Activated CD8-positive, alpha-beta memory T cell treated with anti-CD3 and anti-CD28 coated beads, Interleukin-2, amount 50 U/mL, for 48 hours (primary cell): ENCODE measurements around the gene PAQR5.
"Not testable (repeated sequence)": the region's sequence is repeated elsewhere in the genome, so short reads cannot be mapped to it uniquely, and the experiment has no call there.

Experiments
- DNase-seq: peaks from one replicate; pipeline ENCODE4 v3.0.0-alpha.2; 2020

The PAQR5 gene, protein sequence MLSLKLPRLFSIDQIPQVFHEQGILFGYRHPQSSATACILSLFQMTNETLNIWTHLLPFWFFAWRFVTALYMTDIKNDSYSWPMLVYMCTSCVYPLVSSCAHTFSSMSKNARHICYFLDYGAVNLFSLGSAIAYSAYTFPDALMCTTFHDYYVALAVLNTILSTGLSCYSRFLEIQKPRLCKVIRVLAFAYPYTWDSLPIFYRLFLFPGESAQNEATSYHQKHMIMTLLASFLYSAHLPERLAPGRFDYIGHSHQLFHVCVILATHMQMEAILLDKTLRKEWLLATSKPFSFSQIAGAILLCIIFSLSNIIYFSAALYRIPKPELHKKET

DNA sequence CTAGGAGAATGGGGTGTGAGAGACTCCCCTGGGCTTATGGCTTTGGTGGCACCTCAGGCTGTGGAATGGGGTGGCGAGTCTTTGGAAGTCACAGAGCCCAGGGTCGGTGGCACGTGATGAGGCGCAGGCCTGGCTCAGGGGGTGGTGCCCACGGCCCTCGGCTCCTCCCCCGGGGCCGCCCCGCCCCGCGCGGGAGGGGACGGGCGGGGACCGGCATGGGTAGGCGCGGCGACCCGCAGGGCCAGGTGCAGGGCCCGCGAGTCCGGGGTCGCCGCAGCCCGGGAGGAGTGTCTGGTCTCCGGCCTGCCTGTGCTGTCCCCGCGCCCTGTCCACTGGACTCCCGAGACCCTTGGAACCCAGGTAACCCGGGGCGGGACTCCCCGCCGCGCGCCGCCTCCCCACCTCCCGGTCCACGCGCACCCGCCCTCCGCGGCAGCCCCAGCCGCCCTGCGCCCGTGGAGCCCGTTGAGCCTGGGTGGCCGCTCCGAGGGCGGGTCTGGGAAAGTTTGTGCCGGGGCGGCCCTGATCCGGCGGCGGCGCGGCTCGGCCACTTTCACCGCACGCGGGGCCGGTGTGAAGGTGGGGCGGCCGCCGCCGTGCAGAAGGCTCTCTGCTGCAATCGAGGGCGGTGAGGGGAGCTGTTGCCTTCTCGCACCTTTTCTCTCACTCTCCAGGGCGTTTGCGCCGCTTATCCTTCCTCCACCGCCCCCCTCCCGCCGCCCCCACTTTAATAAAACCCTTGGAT is at the start of gene PAQR5:
PAQR5 (plus strand) TSS at position 216 of the 745 bp plus-strand sequence. CDS start 61,169 bp downstream, outside the sequence.
- no peak for DNase-seq

DNA sequence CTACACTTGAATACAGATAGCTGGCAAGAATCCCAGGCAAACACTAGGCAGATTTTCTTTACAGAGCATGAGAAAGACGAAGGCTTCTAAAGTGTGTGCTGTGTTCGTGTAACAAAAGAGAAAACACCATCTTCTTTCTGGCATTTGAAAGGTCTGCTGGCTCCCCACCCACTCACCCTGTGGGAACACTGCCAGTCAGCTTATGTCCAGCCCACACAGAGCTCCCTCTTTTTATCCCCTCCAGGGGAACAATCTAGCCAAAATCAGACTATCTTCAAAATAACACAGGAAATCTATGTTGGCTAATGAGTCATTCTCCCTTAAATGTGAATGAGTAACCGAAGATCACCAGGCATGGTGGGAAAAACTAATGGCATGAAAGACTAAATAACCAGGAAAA is 45.6 kb upstream of the PAQR5 start:
- no peak for DNase-seq

DNA sequence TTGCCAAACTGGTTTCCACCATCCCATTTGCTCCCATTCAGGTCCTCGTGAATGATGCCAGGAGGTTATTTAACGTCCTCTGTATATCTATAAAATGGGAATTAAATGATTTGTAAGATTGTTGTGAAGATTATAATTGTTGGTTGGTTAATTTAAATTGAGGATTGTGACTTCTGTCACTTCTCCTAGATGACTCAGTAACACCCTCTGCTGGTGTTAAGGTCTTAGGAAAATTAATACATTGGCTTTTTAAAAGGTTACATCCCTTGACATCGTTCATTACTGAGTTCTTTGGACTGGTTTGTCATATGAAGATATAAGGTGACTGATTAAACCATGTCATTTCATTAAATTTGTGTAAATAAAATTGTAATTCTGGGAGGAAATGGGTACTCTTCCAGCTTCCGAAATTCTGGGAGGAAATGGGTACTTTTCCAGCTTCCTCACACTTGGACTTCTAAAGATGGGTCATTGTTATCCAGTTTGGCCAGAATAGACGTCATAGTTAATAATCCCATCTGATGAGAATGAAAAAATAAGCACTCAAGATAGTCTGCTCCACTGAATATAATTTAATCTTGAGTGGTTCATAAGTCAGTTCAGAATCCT is 33.3 kb upstream of the PAQR5 start:
- DNase-seq = no peak

DNA sequence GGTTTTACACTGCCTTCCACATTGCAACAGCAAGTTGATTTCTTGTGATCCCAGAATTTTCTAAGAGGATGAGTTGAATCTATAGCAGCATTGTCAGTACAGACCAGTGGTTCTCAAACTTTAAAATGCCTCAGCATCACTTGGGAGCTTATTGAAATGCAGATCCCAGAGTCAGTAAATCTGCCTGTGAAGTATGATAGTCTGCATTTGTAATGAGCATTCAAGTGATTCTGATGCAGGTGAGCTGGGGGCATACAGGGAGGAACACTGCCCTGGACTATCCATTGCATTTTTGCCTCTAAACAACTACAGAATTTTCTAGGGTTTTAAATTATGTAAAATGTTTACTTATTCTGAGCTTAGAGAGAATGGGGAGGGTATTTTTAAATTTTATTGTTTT is 27.5 kb upstream of the PAQR5 start:
- DNase-seq = no peak

DNA sequence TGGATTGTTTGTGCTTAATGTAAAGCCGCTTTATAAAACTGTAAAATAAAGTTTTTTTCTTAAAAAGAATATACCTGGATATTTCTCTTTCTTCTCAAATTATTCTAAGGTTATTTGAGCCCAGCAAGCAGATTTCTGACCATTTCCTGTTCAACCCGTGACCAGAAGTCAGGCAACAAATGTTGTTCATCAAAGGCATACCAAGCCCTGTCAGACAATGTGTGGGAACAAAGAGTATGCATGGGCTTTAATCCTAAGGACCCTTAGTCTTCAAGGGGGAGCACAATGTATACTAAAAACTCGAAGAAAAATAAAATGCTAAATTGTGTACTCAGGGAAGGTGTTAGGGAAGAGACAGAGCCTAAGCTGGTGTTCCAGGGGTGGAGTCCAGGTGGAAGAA is 26.6 kb upstream of the PAQR5 start:
- DNase-seq = no peak

DNA sequence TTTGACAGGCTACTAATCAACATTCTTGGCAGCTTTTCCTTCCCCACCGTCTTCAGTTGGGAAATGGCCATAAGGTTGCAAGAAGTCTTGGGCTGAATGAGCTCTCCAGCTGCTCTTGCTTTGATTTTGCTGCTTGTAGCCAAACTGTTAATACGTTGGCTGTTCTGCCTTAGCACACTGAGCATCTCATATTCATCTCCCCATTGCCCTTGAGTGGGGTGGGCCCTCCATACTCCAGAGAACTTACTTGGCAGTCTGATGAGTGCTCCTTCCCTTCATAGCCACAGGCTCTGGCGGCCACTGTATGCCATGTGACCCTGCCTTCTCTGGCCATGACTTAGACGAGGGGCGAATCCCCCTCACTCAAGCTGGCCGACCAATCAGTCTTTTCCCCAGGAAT is 25.8 kb upstream of the PAQR5 start:
- DNase-seq = no peak

DNA sequence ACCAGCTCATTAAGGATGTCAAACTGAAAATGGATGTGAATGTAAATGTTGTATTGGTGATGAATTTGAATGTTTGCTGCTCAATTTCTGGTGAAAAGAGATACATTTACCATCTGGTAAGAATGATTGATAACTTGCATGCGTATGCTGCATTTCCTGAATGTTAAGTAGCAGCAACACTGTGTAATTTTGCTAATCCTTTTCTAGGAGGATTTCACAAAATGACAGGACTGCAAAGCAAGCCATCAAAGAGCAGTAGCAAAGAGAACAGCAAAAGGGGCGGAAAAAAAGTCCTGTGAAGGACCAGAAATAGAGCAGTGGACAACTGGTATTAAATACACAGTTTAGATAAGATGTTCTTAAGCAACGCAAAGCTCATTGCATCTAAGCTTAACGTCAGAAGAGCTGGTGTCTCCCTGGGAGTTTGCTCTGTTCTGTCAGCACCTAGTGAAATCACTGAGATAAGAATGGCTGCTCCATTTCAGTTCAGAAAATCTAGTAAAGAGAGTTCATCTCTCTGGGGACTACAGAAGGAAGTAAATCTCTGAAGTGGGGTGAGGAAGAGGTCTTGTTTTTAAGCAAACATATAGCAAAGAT is 23.5 kb upstream of the PAQR5 start:
- DNase-seq = no peak

DNA sequence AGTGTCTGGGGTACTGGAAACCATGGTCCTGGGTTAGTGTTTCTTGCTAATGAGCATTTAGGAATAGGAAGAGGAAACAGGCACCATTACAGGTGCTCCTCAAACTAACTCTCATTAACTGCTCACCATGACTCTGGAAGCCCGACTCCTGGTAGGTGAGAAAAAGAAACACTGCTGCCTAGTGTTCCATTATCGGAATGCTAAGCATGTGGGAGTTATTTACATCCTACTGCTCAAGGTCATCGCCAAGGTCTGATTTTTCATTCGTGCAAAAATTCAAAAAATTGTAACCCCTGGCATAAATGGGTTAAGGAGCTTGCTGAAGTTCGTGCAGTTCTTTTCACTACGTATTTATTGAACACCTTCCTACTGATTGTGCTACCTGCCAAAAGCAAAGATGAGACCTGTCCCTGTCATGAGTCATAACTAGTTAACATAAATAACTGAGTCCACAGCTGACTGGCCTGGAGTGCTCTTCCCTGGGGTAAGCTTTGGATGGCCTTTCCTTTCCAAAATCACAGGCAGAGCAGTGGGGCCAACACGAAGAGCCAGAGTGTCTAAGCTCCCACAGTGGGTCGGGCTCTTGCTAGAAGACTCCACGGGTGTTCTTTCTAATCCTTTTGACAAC is 22.7 kb upstream of the PAQR5 start:
- DNase-seq = no peak

DNA sequence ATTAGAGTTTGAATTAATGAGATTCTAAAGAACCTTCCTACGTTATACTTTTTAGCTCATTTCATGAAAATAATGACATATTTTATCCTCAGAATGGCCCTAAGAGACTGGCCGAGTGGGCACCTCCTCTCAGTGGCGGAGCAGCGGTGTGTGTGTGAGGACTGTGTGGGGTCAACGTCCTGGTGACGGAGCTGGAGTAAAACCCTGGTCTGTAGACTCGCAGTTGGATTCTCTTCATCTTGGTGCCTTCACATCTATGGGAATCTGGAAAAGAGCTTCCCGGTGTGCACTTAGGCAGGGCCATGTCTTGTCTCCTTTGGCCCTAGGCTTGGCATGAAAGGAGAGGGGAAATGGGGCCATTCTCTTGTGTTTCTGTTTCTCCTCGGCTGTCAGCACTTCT is 21.4 kb upstream of the PAQR5 start:
- no peak for DNase-seq

DNA sequence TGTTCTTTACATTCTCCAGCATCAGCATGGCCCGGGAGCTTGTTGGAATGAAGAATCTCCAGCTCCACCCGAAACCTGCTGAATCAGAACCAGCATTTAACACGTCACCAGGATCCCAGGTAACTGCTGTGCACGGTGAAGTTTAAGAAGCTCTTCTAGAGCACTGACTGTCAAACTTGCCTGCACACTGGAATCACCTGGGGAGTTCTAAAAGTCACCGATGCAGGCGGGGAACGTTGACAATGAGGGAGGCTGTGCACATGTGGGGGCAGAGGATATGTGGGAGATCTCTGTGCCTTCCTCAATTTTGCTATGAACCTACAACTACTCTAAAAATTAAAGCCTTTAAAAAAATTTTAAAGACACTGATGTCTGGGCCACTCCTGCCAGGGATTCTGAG is 19.1 kb upstream of the PAQR5 start:
- no peak for DNase-seq

DNA sequence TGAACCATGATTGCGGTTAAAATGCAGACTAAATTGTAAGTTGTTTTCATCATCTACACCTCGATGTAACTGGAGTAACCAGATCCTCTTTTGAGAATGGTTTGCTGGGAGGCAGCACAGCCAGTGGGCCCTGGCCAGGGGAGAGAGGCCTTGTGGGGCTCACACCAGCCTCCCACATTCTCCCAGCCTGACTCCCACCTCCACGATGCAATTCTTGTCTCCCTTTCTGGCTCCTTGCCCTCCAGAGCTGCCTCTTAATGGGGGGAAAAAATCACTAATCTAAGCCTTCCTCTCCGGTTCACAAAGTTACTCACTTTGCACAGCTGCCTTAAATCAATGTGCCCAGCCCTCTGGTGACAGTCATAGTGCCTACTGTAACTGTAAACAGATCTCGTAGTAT is 17.9 kb upstream of the PAQR5 start:
- no peak for DNase-seq

DNA sequence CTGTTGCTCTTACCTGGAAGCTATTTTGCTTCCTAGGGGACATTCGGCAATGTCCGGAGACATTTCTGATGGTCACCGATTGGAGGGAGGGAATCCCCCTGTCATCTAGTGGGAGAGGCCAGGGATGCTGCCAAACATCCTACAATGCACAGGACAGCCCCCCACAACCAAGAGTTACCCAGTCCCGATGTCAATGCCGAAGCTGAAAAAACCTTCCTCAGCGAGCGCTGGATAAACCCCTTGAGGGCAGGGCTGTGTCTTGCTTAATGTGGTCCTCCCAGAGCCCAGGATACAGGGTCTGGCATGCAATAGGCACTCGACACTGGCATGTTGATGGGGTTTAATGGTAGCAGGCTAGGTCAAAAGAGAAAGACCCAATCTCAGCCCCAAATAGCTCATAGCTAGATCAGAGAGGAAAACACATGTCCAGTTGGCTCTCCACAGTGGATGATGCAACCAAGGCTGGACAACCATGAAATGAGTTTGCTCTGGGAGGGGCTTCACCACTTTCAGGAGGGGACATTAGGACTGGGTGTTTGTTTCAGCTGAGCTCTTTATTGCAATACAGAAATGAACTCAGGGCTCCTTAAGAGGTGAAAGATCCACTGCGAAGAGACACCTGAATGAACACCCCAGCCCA is 16.5 kb upstream of the PAQR5 start:
- DNase-seq = peak; percentile 17

DNA sequence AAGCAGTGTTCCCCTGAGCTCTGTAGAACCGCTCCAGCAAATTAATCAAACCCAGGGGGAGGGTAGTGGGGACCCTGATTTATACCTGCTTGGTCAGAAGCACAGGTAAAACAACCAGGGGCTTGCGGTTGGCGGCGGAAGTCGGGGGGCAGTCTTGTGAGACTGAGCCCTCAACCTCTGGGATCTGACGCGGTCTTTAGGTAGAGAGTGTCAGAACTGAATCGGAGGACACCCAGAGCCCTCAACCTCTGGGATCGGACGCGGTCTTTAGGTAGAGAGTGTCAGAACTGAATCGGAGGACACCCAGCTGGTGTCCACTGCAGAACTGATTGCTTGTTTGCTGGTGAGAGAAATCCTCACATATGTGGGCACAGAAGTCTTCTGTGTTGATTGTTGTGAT is 12.9 kb upstream of the PAQR5 start:
- peak; percentile 22 for DNase-seq

DNA sequence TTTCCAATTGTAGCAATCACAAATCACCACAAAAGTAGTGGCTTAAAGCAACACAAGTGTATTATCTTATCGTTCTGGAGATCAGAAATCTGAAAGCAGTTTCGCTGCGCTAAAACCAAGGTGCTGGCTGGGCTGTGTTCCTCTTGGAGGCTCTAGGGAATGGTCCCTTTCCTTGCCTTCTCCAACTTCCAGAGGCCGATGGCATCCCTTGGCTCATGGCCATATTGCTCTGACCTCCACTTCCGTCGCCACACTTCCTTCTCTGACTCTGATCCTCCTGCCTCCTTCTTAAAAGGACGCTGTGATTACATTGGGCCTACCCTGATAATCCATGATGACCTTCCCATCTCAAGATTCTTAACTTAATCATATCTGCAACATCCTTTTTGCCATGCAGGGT is 10.7 kb upstream of the PAQR5 start:
- peak; percentile 3 for DNase-seq

DNA sequence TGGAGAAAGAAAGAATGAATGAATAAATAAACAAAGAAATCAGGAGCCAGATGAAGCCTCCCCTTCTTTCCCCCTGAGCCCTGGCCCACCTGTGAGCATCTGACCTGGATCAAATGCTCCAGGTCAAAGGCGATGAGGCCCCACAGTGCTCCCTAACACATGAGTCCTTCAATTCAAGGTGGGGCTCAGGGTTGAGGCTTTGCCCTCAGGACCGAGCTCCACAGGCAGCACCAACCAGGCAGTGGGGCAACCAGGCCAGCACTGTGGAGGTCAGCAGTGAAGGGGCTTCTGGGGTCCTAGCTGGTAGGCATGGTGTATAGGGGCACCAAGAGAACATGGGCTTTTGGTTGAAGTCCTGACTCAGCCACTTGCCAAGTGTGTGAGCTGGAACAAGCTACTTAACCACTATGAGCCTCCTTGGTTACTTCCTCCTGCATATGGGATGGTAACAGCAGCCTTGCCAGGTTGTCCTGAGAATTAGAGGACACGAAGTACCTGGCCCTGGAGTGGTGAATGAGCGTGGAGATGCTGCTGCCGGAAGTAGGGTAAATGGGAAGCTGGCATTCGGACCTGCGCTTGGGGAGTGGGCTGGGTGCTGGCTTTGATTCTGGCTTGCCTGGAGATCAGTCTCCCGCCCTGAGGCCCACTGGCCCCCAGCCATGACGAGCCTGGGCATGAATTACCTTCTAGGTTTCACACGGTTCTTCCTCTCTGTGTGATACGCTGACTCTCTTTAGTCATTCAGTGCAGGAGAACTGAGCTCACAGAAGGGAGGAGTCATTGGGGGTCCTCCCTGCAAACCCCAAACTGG is 10.0 kb upstream of the PAQR5 start:
- peak; percentile 34 for DNase-seq

DNA sequence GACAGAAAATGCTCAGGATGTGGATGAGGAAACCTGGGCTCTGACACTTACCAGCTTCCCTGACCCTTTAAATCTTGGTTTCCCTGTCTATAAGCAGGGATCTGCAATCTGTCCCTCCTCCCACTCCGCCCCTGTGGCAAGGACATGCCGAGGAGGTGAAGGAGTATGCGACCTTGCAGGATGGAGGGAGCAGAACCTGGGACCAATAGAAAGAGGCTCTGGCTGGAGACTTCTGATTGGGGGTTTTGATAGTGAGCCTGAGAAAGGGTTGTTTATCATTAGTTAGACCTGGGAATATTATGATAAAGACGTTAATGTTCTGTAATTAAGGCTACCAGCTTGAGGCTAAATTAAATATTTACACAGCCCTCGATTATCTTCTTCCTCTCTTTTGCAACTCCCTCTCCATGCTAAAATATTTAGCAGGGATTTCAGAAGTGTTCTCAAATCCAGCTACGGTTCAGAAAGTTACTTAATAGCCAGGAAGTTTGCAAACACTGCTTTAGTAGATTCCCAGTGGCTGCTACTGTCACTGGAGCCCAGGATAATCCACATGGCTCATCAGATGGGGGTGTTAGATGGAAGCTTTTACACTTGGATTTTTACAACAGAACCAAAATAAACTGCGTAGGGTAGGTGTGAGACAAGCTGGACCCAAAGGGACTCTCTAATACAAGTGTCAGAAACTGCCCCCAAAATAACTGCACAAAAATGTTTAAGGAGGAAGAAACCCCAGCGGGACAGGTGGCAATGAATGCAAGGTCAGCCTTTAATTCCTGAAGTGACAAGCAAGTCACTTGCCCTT is 9.2 kb upstream of the PAQR5 start:
- peak; percentile 7 for DNase-seq

DNA sequence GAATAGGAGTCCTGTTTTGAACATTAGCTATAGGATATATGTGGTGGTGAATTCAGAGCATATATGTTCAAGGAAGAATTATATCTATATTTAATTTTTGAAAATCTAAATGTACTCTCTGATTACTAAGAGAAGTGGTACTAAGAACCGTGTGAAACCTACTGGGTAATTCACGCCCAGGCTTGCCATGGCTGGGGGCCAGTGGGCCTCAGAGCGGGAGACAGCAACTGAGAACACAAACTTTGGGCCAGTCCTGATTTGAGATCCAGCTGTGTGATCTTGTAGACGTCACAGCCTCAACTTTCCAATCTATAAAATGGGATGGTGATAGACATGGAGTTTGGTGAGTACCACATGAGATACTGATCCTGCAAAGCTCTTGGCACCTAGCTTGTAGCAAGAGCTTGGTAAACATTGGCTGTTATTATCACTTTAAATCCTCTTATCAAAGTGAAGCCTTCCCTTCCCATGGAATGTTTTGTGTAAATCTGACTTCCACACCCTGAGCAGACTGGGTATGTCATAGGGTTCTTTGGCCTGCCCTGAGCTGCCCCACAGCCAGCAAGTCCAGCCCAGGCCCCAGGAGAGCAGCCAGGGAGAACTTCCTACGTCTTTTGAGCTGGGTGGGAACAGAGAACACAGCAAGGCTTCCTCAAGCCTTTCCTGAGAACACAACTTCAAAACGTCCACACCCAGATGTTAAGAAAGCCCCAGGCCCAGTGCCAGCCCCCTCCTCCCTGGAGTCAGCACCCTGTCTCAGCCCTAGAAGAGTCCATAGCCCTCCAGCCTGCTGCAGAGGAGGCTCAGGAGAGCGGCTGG is 8.2 kb upstream of the PAQR5 start:
- DNase-seq = no peak

DNA sequence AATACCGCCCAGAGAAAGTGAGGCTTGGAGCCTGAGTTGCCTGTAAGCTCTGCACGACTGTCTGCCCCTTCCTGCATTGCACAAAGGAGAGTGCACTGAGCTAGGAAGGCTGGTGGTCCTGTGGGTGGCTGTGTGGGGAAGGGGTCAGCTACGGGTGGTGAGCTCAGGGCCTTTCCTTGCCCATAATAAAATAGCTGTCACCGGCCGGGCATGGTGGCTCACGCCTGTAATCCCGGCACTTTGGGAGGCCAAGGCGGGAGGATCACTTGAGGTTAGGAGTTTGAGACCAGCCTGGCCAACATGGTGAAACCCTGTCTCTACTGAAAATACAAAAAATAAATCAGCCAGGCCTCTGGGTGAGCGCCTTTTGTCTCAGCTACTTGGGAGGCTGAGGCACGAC is 7.1 kb upstream of the PAQR5 start:
- not testable (repeated sequence) for DNase-seq

DNA sequence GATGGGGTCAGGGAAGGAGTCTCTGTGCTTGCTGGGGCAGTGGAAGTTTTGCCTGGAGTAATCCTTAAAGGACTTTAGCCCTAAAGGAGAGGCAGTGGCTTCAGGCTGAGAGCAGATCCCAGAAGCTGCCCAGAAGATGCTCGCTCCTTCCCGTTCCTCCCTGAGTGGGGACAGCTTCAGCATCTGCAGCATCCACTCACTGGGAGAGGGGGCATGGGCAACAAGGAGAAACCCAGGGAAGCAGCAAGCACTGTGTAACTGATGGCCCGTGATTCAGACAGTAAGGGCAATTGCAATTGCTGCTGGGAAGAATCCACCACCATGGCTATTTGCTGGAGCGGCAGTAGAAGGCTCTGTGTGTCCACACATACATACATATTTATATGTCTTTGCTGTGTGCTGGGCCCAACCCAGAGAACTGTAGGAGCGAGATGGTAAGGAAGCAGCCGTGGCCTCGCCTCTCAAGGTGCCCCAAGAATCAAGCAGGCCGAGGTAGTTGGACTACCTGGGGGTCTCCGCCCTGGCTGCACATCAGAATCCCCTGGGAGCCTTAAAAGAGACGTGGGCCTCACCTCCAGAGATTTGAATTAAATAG is 5.8 kb upstream of the PAQR5 start:
- DNase-seq = no peak
